GM12874 (cell line): ENCODE measurements around the gene DRD3.

Source experiments
- TF ChIP-seq, protein P1 (sequence below): IDR thresholded peaks from 2 replicates; pipeline ENCODE4 v1.5.1; 2011; ENCODE audit warnings: low read depth, mild to moderate bottlenecking, control low read depth, low read length, moderate library complexity; ENCODE audit not compliant: insufficient read depth

DRD3 gene

DNA sequence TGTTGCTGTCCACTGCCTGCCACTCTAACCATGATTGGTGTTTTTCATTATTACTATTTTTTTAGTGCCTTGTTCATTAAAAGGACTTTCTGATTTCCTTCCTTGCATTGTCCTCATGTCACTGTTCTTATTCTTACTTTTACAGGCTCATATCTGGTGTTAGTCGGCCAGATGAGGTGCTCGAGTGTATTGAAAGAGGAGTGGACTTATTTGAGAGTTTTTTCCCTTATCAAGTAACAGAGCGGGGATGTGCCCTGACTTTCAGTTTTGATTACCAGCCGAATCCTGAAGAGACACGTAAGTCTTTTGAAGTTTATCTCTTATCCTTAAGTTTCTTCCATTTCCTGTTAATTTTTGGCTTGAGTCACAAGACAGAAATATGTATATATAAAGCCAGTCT, 99.1 kb downstream of the DRD3 start:
- TF ChIP-seq, protein P1, sequence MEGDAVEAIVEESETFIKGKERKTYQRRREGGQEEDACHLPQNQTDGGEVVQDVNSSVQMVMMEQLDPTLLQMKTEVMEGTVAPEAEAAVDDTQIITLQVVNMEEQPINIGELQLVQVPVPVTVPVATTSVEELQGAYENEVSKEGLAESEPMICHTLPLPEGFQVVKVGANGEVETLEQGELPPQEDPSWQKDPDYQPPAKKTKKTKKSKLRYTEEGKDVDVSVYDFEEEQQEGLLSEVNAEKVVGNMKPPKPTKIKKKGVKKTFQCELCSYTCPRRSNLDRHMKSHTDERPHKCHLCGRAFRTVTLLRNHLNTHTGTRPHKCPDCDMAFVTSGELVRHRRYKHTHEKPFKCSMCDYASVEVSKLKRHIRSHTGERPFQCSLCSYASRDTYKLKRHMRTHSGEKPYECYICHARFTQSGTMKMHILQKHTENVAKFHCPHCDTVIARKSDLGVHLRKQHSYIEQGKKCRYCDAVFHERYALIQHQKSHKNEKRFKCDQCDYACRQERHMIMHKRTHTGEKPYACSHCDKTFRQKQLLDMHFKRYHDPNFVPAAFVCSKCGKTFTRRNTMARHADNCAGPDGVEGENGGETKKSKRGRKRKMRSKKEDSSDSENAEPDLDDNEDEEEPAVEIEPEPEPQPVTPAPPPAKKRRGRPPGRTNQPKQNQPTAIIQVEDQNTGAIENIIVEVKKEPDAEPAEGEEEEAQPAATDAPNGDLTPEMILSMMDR, result no peak

DNA sequence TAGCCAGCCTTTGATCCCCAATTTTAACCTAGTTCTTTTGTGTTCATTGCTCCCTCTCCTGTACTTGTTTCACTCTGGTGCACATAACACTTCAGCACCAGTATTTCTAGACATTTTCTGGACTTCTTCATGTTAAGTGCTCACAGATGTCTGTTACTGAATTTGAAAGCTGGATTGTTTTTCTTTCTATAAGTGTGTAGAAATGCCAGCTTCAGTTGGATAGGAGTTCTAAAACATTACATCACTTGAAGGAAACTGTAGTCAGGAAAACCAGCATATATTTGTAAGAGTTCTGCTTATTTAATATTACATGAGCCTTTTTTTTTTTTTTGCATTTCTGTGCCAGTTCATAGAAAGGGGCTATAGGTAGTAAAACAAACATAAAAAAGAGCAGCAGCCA, 100.7 kb downstream of the DRD3 start:
- TF ChIP-seq, protein P1, result no peak
